Measurements from ENCODE around the gene LSS.

DNA sequence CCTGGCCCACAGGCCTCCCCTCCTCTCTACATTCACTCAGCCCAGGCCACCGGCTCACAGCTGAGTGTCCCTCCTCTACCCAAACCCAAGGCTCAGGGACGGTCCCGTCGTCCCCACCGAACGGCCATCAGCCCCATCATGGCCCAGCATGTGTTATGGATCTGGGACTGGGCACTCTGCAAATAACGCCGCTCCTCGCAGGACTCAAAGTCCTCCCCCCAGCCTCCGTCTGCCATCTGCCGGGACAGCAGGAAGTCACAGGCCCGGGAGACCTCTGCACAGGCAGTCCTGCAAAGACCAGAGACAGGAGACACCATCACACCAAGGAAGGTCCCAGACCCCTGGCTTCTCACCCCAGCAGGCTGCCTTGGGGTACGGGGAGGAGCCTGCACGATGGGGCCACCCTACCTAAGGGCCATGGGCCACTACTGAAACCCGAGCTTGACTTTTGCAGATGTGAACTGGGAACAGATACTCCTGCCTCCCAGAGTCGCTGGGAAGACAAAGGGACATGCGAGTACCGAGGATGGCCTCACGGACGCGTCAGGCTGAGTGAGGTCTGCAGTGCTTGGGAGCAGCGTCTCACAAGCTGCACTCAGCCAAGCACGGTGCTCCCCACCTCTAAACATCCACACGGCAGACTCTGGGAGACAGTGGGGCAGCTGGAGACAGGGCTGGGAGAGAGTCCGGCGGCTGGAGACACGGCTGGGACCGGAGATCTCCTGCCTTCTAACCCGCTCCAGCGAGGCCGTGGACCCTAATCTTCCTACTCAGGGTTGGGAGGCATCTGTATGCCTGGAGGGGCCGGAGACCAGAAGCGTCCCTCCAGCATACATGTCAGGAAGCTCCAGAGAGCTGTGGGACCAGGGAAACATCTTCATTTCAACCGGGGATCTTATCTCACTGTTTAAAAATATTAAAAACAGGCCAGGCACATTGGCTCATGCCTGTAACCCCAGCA, 33.9 kb downstream of the LSS start:
- TF ChIP-seq, protein P1, sequence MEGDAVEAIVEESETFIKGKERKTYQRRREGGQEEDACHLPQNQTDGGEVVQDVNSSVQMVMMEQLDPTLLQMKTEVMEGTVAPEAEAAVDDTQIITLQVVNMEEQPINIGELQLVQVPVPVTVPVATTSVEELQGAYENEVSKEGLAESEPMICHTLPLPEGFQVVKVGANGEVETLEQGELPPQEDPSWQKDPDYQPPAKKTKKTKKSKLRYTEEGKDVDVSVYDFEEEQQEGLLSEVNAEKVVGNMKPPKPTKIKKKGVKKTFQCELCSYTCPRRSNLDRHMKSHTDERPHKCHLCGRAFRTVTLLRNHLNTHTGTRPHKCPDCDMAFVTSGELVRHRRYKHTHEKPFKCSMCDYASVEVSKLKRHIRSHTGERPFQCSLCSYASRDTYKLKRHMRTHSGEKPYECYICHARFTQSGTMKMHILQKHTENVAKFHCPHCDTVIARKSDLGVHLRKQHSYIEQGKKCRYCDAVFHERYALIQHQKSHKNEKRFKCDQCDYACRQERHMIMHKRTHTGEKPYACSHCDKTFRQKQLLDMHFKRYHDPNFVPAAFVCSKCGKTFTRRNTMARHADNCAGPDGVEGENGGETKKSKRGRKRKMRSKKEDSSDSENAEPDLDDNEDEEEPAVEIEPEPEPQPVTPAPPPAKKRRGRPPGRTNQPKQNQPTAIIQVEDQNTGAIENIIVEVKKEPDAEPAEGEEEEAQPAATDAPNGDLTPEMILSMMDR (optimal IDR thresholded peaks at IDR 0.05 in 1 of 3, IDR thresholded peaks at IDR 0.05 in 1 of 3, conservative IDR thresholded peaks at IDR 0.05 in 1 of 3; ENCODE audit: extremely low read depth in 1 of 3, insufficient read depth in 2 of 3, low read length in 3 of 3): no peak
- TF ChIP-seq EZH2 (IDR thresholded peaks at IDR 0.05; ENCODE audit: low read length): no peak
